Measurements from ENCODE around the gene FSCN2.

The FSCN2 gene

GRCh38 chr17:81514489-81514738 lies 13.8 kb upstream of the FSCN2 start:
- no peak for TF ChIP-seq CTCF (conservative IDR thresholded peaks at IDR 0.05; ENCODE audit: low read length)
- peak overlapping the region; percentile 69 for H3K4me3 ChIP-seq (ENCODE audit: low read length)
- DNase-seq (ENCODE audit: low read depth), result no peak

GRCh38 chr17:81514739-81515529 lies 13.2 kb upstream of the FSCN2 start:
- DNase-seq (ENCODE audit: low read depth), result peak; percentile 87

GRCh38 chr17:81515530-81516041 lies 12.6 kb upstream of the FSCN2 start:
- DNase-seq (ENCODE audit: low read depth), result no peak
- no peak for TF ChIP-seq CTCF (conservative IDR thresholded peaks at IDR 0.05; ENCODE audit: low read length)
- peak overlapping the region; percentile 83 for H3K4me3 ChIP-seq (ENCODE audit: low read length)

More at GRCh38 chr17:81514739-81515529, 13.2 kb upstream of the FSCN2 start:
- peak overlapping the region; percentile 83 for H3K4me3 ChIP-seq (ENCODE audit: low read length)
- no peak for TF ChIP-seq CTCF (conservative IDR thresholded peaks at IDR 0.05; ENCODE audit: low read length)

- H3K4me3 ChIP-seq (ENCODE audit: low read length), result peak overlapping the region; percentile 83
- no peak for TF ChIP-seq CTCF (conservative IDR thresholded peaks at IDR 0.05; ENCODE audit: low read length)
Measured at GRCh38 chr17:81516439-81516838, 11.7 kb upstream of the FSCN2 start.

GRCh38 chr17:81517009-81517338 lies 11.2 kb upstream of the FSCN2 start:
- peak overlapping the region; percentile 83 for H3K4me3 ChIP-seq (ENCODE audit: low read length)
- TF ChIP-seq CTCF (conservative IDR thresholded peaks at IDR 0.05; ENCODE audit: low read length), result no peak
- no peak for DNase-seq (ENCODE audit: low read depth)

More at GRCh38 chr17:81516439-81516838, 11.7 kb upstream of the FSCN2 start:
- no peak for DNase-seq (ENCODE audit: low read depth)

GRCh38 chr17:81517339-81518112 lies 10.7 kb upstream of the FSCN2 start:
- peak overlapping the region; percentile 51 for H3K4me3 ChIP-seq (ENCODE audit: low read length)
- TF ChIP-seq CTCF (conservative IDR thresholded peaks at IDR 0.05; ENCODE audit: low read length), result no peak
- DNase-seq (ENCODE audit: low read depth), result no peak

Measured in AG10803 (cell line).